HL-60 (cell line): ENCODE data around the gene VPS18.

ENCODE experiments used
- DNase-seq, 2 experiments: peaks; one replicate each; pipeline ENCODE4 v3.0.0-alpha.2; 2010 to 2020; ENCODE audit warnings: low read depth in 1 of 2, low spot score in 1 of 2
- H3K27ac ChIP-seq: fragments of 250-450 bp; sonication (Bioruptor Pico); replicated peaks from 2 replicates; pipeline ENCODE4 v1.5.1; 2020; ENCODE audit warnings: mild to moderate bottlenecking, moderate library complexity
- H3K27me3 ChIP-seq: fragments of 250-450 bp; sonication (Bioruptor Pico); 2 replicates; pipeline ENCODE4 v1.5.1; 2021; ENCODE audit warnings: mild to moderate bottlenecking, moderate library complexity; ENCODE audit not compliant: insufficient read depth, poor library complexity, severe bottlenecking
- H3K4me3 ChIP-seq: replicated peaks from 2 replicates; pipeline ENCODE4 v1.5.1; 2011; ENCODE audit warnings: mild to moderate bottlenecking, control low read depth, low read length; ENCODE audit not compliant: insufficient read depth
- GABPA ChIP-seq: IDR thresholded peaks from 2 replicates; pipeline ENCODE4 v1.6.1; 2012; ENCODE audit warnings: low read depth
- POLR2AphosphoS5 ChIP-seq: IDR thresholded peaks from 2 replicates; pipeline ENCODE4 v1.6.1; 2012; ENCODE audit warnings: low read depth
- SPI1 ChIP-seq: IDR thresholded peaks from 2 replicates; pipeline ENCODE4 v1.6.1; 2012; ENCODE audit warnings: low read depth, mild to moderate bottlenecking, borderline replicate concordance
- TF ChIP-seq, protein P1 (sequence below): IDR thresholded peaks from 2 replicates; pipeline ENCODE4 v1.6.1; 2012; ENCODE audit warnings: low read depth; ENCODE audit not compliant: insufficient replicate concordance
- TF ChIP-seq, protein P2 (sequence below): IDR thresholded peaks from one replicate; pipeline ENCODE4 v1.5.1; 2011; ENCODE audit warnings: low read length, control low read depth, inconsistent platforms; ENCODE audit not compliant: insufficient read depth

The VPS18 gene

DNA sequence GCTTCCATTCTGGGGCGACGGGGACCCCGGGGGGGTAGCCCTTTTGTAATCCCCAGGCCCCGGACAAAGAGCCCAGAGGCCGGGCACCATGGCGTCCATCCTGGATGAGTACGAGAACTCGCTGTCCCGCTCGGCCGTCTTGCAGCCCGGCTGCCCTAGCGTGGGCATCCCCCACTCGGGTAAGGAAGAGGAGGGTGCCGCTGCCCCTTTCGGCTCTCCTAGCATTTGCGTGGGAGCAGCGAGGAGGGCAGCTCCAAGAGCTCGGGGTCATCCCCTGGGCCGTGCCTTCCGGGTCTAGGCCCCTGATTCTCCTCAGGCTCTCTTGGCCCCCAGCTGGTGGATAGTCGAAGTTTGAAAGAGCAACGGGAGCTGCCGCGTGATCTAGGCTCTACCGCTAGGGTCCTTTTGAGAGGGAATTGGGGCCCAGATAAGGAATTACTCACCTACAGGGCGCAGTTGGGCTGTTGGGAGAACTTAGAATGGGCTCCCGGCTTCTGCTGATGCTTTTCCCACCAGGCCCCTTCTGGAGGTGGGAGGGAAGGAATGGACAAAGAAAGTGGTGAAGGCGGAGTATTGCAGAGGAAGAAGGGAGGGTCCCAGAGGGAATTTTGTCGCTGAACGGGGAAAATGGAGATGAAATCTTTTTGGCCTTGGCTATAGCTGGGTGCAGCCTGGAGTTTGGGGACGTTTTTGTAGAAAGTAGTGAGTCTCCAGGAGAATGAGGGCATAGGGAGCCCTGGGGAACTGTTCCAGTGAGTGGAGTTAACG lies 615 bp downstream of the VPS18 start:
- H3K27me3 ChIP-seq = no peaks in the 10 kb centered on the region
- DNase-seq = peak in 1 of 2 experiments; percentile 86
- peak overlapping the region; percentile 98 for H3K4me3 ChIP-seq
- peak overlapping the region; percentile 73 for H3K27ac ChIP-seq
- TF ChIP-seq POLR2AphosphoS5 (peak; percentile 39), SPI1 (no peak), GABPA (no peak)
- TF ChIP-seq, protein P1, sequence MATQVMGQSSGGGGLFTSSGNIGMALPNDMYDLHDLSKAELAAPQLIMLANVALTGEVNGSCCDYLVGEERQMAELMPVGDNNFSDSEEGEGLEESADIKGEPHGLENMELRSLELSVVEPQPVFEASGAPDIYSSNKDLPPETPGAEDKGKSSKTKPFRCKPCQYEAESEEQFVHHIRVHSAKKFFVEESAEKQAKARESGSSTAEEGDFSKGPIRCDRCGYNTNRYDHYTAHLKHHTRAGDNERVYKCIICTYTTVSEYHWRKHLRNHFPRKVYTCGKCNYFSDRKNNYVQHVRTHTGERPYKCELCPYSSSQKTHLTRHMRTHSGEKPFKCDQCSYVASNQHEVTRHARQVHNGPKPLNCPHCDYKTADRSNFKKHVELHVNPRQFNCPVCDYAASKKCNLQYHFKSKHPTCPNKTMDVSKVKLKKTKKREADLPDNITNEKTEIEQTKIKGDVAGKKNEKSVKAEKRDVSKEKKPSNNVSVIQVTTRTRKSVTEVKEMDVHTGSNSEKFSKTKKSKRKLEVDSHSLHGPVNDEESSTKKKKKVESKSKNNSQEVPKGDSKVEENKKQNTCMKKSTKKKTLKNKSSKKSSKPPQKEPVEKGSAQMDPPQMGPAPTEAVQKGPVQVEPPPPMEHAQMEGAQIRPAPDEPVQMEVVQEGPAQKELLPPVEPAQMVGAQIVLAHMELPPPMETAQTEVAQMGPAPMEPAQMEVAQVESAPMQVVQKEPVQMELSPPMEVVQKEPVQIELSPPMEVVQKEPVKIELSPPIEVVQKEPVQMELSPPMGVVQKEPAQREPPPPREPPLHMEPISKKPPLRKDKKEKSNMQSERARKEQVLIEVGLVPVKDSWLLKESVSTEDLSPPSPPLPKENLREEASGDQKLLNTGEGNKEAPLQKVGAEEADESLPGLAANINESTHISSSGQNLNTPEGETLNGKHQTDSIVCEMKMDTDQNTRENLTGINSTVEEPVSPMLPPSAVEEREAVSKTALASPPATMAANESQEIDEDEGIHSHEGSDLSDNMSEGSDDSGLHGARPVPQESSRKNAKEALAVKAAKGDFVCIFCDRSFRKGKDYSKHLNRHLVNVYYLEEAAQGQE = no peak
- TF ChIP-seq, protein P2, sequence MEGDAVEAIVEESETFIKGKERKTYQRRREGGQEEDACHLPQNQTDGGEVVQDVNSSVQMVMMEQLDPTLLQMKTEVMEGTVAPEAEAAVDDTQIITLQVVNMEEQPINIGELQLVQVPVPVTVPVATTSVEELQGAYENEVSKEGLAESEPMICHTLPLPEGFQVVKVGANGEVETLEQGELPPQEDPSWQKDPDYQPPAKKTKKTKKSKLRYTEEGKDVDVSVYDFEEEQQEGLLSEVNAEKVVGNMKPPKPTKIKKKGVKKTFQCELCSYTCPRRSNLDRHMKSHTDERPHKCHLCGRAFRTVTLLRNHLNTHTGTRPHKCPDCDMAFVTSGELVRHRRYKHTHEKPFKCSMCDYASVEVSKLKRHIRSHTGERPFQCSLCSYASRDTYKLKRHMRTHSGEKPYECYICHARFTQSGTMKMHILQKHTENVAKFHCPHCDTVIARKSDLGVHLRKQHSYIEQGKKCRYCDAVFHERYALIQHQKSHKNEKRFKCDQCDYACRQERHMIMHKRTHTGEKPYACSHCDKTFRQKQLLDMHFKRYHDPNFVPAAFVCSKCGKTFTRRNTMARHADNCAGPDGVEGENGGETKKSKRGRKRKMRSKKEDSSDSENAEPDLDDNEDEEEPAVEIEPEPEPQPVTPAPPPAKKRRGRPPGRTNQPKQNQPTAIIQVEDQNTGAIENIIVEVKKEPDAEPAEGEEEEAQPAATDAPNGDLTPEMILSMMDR = peak; percentile 44

DNA sequence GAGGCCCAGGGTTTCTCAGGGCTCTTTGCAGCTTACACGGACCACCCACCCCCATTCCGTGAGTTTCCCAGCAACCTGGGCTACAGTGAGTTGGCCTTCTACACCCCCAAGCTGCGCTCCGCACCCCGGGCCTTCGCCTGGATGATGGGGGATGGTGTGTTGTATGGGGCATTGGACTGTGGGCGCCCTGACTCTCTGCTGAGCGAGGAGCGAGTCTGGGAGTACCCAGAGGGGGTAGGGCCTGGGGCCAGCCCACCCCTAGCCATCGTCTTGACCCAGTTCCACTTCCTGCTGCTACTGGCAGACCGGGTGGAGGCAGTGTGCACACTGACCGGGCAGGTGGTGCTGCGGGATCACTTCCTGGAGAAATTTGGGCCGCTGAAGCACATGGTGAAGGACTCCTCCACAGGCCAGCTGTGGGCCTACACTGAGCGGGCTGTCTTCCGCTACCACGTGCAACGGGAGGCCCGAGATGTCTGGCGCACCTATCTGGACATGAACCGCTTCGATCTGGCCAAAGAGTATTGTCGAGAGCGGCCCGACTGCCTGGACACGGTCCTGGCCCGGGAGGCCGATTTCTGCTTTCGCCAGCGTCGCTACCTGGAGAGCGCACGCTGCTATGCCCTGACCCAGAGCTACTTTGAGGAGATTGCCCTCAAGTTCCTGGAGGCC lies 5.4 kb downstream of the VPS18 start:
- Histone ChIP-seq H3K27ac (peak overlapping the region; percentile 92), H3K27me3 (no peaks in the 10 kb centered on the region), H3K4me3 (no peak overlapping the region)
- TF ChIP-seq GABPA = no peak
- no peak for TF ChIP-seq POLR2AphosphoS5
- DNase-seq = no peak

DNA sequence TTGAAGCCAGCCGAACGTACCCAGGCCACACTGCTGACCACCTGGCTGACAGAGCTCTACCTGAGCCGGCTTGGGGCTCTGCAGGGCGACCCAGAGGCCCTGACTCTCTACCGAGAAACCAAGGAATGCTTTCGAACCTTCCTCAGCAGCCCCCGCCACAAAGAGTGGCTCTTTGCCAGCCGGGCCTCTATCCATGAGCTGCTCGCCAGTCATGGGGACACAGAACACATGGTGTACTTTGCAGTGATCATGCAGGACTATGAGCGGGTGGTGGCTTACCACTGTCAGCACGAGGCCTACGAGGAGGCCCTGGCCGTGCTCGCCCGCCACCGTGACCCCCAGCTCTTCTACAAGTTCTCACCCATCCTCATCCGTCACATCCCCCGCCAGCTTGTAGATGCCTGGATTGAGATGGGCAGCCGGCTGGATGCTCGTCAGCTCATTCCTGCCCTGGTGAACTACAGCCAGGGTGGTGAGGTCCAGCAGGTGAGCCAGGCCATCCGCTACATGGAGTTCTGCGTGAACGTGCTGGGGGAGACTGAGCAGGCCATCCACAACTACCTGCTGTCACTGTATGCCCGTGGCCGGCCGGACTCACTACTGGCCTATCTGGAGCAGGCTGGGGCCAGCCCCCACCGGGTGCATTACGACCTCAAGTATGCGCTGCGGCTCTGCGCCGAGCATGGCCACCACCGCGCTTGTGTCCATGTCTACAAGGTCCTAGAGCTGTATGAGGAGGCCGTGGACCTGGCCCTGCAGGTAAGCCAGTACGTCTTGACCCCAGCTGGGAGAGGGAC lies 6.2 kb downstream of the VPS18 start:
- H3K27me3 ChIP-seq = no peaks in the 10 kb centered on the region
- H3K4me3 ChIP-seq = no peak overlapping the region
- DNase-seq = no peak
- TF ChIP-seq POLR2AphosphoS5 (no peak), GABPA (no peak)
- TF ChIP-seq, protein P1 = no peak
- peak overlapping the region; percentile 92 for H3K27ac ChIP-seq

DNA sequence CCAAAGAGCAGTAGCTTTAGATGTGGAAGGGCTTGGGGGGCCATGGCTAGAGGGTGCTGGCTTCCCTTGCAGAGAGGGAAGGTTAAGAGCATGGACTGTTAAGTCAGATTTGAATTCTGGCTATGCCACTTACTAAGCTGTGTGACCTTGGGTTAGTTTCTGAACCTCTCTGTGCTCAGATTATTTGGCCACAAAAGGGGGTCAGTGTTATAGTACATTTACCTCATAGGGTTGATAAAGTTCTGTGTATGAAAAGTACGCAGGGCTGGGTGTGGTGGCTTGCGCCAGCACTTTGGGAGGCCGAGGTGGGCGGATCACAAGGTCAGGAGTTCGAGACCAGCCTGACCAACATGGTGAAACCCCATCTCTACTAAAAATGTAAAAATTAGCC lies 6.8 kb downstream of the VPS18 start:
- no peaks in the 10 kb centered on the region for H3K27me3 ChIP-seq
- no peak overlapping the region for H3K4me3 ChIP-seq
- no peak for DNase-seq
- no peak for TF ChIP-seq SPI1
- TF ChIP-seq, protein P2 = no peak
- TF ChIP-seq GABPA = no peak
- TF ChIP-seq, protein P1 = no peak
- TF ChIP-seq POLR2AphosphoS5 = no peak
- H3K27ac ChIP-seq = peak overlapping the region; percentile 92
